HG03575 (cell line): ENCODE data around the gene SYNE4.
"Not testable (repeated sequence)": the region's sequence is repeated elsewhere in the genome, so short reads cannot be mapped to it uniquely, and the experiment has no call there.

Source experiments
- ATAC-seq: cut with Tn5 transposase; IDR thresholded peaks from one replicate; pipeline ENCODE4 v1.9.1; 2021; ENCODE audit not compliant: unreplicated experiment, insufficient number of reproducible peaks, low FRiP score; ENCODE audit errors: extremely low read depth

Gene SYNE4

GRCh38 chr19:36008336-36008978 lies at the start of gene SYNE4:
Gene SYNE4, minus strand, starts transcription at chr19:36008813. Its CDS starts 132 bp downstream, at chr19:36008681.
- ATAC-seq, result no peak

DNA sequence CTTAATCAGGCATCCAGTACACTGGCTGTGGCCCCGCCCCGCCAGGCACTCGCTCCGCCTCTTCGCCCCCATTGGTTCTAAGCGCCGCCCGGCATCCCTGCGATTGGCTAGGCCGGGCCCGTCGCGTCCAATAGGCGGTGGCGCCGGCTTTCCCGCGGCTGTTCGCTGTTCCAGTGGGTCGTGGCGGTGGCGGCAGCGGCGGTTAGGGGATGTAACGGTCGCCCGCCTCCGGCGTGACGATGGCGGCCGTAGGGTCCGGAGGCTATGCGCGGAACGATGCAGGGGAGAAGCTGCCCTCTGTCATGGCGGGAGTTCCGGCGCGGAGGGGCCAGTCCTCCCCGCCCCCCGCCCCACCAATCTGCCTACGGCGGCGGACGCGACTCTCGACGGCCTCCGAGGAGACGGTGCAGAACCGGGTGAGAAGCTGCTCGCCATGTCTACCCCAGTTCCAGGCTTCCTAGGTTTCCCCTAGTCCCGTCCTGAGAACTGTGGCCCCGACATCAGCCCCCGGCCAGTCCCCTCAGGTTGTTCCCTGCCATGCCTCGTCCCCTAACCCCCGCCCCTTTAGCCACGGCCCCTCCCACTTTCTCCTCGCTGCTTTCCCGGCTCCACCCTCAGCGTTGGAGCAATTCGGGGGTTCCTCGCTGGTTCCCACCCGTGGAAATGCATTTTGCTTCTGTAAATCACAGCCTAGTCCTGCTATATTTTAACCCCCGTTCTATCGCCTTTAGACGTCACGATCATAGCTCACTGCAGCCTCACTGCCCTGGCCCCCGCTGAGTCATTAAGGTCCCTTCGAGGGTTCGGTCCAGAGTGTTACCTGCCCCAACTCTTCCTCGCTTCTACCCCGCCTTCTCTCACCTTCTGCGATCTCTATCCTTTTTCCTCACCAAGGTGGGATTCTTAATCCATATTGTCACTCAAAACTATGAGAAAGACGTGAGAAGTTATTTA lies 46.4 kb upstream of the SYNE4 start, which contains the start of gene WDR62:
WDR62 (plus strand) TSS at position 165 of the 954 bp plus-strand sequence; CDS start at position 240, 75 bp downstream.
- ATAC-seq, result peak; percentile 31

DNA sequence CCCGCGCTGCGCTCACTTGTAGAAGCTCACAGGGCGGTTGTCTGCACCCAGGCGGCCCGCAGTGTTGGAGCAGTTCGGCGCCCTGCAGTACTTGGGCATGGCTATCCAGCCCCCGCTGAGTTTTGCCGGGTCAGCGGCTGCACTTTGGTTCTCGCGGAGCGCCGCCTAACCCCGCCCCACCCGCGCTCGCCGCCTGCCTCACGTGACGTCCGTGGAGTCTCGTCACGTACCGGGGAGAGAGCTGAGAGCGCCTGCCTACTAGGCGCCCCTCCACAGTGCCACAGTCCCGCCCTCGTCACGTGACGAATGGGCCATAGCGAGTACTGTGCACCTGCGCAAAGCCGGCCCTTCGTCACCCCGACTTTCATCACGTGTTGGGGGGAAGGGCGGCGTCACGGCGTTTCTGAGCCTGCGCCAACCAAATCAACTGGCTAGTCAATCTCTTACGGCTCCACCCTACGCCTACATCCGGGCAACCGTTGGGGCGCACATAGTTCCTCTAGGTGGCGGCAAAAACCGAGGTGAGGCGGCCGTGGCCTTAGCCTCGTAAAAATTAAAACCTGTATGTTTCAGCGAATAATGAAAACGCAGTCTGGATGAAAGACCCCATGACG lies 45.6 kb upstream of the SYNE4 start, which contains the start of gene THAP8:
THAP8 (minus strand) TSS at position 167 of the 614 bp plus-strand sequence; CDS start at position 99, 68 bp downstream.
- ATAC-seq, result peak; percentile 40

DNA sequence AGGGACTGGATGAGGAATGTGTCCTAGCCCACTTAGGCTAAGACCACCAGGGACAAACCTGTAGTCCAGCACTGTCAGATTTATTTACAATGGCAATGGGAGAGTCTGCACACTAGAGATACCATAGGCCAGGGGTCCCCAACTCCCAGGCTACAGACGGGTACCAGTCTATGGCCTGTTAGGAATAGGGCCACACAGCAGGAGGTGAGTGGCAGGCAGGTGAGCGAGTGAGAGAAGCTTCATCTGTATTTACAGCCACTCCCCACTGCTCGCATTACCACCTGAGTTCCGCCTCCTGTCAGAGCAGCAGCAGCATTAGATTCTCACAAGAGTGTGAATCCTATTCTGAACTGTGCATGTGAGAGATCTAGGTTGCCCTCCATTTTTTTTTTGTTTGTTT lies 43.0 kb upstream of the SYNE4 start:
- no peak for ATAC-seq

DNA sequence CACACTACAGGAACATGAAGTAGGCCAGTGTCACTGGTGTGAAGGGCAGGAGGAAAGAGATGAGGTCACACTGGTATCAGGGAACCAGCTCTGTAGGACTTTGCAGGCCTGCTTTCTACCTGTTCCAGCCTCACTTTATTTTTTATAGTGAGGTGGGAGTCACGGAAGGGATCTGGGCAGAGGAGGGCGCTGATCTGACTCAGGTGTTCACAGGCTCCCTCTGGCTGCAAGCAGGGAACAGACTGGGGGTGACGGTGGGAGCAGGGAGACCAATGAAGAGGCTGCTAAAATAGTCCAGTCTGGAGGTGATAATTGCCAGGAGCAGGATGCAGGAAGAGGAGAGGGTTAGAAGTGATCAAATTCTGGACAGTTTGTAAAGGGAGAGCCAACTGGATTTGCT lies 42.6 kb upstream of the SYNE4 start:
- no peak for ATAC-seq

DNA sequence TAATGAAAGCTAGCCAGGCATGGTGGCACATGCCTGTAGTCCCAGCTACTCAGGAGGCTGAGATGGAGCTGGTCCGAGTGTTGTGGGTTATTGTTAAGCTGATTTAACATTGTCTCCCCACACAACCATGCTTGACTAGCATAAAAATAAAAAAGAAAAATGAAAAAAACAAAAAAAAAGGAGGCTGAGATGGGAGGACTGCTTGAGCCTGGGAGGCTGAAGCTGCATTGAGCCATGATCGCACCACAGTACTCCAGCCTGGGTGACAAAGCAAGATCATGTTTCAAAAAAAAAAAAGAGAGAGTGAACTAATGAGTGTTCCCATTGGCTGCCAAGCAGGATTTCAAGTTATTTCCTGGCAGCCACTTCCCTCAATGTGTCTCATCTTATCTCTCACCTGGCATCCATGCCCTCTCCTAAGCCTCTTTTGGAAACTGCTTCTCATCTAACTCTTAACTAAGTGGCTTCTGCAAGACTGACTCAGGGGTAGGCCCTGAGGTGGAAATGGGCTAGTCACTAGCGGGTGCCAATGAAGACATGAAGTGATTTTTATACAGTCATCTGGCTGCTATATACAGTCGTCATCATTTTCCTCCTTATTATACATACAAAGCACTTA lies 40.6 kb upstream of the SYNE4 start:
- no peak for ATAC-seq

DNA sequence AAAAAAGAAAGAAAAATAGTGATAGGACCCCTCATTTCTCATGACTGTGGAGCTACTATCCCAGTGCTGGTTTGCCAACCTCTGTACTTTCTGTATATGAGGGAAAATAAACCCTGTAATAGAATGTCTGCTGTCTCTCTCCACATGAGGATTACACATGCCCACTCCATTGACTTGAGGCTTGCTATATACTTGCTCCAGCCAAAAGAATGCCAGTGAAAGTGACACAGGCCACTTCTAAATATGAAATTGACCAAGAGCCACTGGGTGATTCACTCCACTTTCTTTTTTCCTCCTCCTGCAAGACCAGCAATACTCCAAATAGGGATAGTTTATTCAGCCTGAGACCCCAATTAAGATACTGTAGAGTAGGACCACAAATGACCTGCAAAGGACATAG lies 39.2 kb upstream of the SYNE4 start:
- no peak for ATAC-seq

DNA sequence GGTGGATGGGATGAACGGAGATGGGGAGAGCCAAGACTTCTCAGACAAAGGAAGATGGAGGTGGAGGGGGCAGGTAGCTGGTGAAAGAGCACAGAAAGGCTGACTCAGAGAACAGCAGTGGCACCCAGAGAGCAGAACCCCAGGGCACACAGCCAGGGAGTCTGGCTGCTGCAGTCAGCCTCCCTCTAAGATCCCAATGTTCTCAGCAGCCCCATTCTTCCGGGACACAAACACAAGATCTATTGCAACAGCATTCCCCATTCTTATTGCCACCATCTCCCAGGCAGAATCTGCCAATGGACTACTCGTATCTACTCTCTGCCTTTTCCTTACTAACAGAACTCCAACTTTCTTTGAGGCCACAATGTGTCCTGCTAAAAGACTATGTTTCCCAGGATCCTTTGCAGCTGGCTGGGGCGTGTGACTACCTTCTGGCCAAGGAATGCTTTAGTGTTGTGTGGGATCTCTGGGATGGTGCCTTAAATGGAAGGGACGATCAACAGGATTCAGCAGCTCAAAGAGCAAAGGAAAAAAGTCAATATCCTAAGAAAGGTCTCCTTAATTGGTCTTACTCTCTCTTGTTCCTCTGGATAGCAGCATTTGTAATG lies 37.9 kb upstream of the SYNE4 start:
- no peak for ATAC-seq

DNA sequence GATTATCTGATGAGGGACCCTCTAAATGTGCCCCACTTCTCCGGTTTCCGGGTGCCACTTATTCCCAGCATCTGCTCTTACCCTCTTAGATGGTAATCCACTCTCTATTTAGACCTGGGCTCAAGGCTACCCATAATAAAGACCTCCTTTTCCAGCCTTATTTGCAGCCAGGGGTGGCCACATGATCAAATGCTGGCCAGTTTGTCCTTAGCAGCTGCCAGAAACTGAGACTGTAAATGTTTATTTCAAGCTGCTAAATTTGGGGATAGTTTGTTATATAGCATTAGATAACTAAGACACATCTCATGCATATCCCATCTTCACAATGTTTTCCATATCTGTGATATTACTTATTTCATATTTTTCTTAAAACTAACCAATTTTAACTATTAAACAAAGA lies 35.3 kb upstream of the SYNE4 start:
- ATAC-seq, result no peak

DNA sequence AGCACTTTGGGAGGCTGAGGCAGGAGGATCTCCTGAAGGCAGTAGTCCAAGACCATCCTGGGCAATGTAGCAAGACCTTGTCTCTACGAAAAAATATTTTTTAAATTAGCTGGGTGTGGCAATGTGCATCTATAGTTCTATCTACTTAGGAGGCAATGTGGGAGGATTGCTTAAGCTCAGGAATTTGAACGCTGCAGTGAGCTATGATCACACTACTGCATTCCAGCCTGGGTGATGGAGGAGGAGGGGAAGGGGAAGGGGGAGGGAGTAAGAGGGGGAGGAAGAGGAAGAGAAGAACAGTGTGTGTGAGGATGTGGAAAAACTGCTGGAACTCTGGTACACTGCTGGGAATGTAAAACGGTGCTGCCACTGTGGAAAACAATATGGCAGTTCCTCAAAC lies 33.2 kb upstream of the SYNE4 start:
- no peak for ATAC-seq

DNA sequence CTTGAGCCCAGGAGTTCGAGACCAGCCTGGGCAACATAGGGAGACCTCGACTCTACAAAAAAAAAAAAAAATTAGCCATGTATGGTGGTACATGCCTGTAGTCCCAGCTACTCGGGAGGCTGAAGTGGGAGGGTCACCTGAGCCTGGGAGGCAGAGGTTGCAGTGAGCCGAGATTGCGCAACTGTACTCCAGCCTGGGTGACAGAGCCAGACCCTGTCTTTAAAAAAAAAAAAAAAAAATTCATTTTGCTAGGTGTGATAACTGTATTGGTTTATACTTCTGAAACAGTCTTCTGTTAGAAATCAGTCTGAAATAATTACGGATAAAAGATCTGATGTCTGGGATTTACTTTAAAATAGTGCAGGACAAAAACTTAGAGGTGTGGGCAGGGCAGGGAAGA lies 32.5 kb upstream of the SYNE4 start:
- ATAC-seq, result not testable (repeated sequence)

- no peak for ATAC-seq
Observed at GRCh38 chr19:36040495-36040894, 31.9 kb upstream of the SYNE4 start.

DNA sequence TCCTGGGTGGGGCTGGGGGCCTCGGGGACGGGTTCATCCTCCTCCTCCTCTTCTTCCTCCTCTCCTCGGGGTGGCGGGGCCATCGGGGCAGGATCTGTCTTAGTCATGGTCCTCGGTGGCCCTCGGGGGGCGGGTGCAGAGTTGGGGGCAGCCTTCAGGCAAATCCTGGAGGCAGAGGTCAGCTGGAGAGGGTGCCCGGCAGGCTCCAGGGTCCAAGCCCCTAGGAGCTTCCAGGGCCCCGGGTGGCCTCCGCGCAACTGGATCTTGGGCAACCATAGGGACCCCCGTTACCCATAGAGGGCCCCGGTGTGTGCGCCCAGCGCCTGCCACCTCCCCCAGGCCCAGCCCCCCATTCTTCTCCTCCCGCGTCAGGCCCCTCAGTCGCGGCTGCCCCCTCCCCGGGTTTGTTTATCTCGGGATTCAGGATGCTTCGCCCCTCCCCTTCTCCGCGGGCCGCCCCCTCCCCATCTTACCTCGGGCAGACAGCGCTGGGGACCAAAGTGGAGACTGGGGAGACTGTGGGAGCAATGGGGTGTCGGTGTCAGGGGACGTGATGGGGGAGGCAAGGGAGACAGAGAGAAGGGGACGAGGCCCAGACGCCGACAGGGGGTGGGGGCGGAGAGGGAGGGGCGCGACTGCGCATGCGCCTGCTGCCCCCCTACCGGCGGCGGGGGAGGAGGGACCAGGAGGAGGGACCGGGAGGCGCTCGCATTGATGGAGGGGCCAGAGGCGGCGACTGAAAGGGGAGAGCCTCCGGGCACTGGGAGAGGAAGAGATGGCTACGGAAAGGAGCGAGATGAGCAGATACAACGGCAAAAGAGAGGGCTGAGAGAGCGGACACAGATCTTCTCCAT lies 23.9 kb upstream of the SYNE4 start, which contains the start of gene CLIP3:
CLIP3 (minus strand) TSS at position 623 of the 854 bp plus-strand sequence; CDS start at position 107, 516 bp downstream.
- no peak for ATAC-seq

- no peak for ATAC-seq
Observed at GRCh38 chr19:36031308-36031707, 22.7 kb upstream of the SYNE4 start.

DNA sequence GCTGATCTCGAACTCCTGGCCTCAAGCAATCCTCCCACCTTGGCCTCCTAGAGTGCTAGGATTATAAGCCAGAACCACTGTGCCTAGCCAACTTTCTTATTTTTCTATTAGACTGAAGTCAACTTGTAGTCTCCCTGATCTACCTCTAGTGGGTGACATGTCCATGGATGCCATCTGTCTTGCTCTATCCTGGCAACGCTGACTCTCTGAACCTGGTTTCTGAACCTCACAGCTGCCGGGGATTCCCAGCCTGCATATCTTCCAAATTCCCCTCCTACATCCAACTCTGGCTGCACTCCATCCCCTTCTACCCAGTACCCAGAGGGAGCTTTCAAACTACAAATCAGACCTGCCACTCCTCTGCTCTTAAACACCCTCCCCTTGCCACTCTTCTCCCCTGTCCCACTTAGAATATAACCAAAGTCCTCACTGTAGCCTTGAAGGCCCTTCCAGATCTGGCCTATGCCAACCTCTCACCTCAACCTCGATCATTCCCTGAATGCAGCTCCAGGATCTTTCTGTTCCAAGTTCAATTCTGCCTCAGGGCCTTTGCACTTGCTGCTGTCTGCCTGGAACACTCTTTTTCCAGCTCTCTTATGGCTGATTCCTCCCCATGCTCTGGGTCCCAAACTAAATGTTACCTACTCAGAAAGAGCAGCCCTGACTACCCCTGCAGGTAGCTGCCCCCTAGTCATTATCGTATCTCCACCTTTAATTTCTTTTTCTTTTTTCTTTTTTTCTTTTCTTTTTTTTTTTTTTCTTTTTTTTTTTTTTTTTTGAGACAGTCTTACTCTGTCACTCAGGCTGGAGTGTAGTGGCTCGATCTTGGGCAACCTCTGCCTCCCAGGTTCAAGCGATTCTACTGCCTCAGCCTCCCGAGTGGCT lies 21.9 kb upstream of the SYNE4 start:
- ATAC-seq, result no peak

GRCh38 chr19:36028313-36029041 lies 19.9 kb upstream of the SYNE4 start:
- no peak for ATAC-seq
